Measurements from ENCODE around the gene MAP3K21.
A peak's percentile ranks its signal among the peaks of the same experiment; 100 is the strongest.

MAP3K21 gene

DNA sequence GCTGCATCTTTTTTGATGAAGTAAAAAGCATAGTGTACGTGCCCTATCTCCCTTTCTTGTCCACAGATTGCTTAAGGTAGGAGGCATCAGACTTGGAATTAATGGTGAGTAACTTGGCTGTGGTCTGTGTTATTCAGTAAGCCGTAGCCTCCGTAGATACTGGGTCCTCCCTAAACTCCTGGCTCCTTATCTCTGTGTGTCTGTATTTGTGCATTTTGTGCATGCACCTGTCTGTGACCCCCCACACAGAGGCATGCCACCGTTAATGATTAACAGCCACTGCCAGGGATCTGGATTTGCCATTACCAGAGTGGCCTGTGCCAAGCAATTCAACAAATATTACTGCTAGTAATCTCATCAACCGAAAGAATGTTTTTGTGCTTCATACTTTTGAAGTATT lies 31.9 kb downstream of the MAP3K21 start:
- H3K9ac ChIP-seq (ENCODE audit: low read length), result no peak overlapping the region
- H3K27ac ChIP-seq (ENCODE audit: low read length, poor library complexity, severe bottlenecking), result peak overlapping the region; percentile 41
- no peak for DNase-seq
- no peak overlapping the region for H4K8ac ChIP-seq (ENCODE audit: low read length)
- peak overlapping the region; percentile 40 for H3K4me2 ChIP-seq (ENCODE audit: low read length, poor library complexity, severe bottlenecking)
- no peak overlapping the region for H3K4ac ChIP-seq (ENCODE audit: low read depth in 1 of 2, low read length in 2 of 2)
- no peak overlapping the region for H2BK15ac ChIP-seq (ENCODE audit: low read depth, poor library complexity, severe bottlenecking)
- H2BK12ac ChIP-seq (ENCODE audit: low read length in 2 of 2), result no peak overlapping the region
- H3K18ac ChIP-seq (ENCODE audit: low read depth in 1 of 2, low read length in 2 of 2), result no peak overlapping the region
- H2BK5ac ChIP-seq (ENCODE audit: low read depth, low read length, poor library complexity, severe bottlenecking), result no peak overlapping the region
- WGBS, result 98% methylated on average over 4 of the region's 5 CpGs
- no peak overlapping the region for H2AFZ ChIP-seq (ENCODE audit: low read depth, low read length)
- no peak overlapping the region for H4K91ac ChIP-seq (ENCODE audit: low read length)
- no peaks in the 10 kb centered on the region for H3K9me3 ChIP-seq (ENCODE audit: control insufficient read depth, low read length)
- no peak overlapping the region for H2AK5ac ChIP-seq (ENCODE audit: low read length, severe bottlenecking)
- H3K36me3 ChIP-seq (ENCODE audit: control insufficient read depth in 1 of 2, insufficient read depth in 2 of 2, low read depth in 1 of 2, low read length in 2 of 2), result no peaks in the 10 kb centered on the region
- H2BK120ac ChIP-seq (ENCODE audit: low read depth, low read length), result no peak overlapping the region
- no peak overlapping the region for H3K4me3 ChIP-seq (ENCODE audit: insufficient read depth in 1 of 2, low read depth in 1 of 2, low read length in 2 of 2)
- no peaks in the 10 kb centered on the region for H3K79me1 ChIP-seq (replicated peaks; ENCODE audit: low read length, poor library complexity, severe bottlenecking)
- H3K14ac ChIP-seq (ENCODE audit: low read length in 2 of 2), result no peak overlapping the region
- H3K23ac ChIP-seq (ENCODE audit: low read length in 2 of 2), result no peak overlapping the region
- H3K4me1 ChIP-seq (ENCODE audit: control insufficient read depth, insufficient read depth, low read depth, low read length), result peaks cover 15% of the 10 kb centered on the region
- peaks cover 0 to 12% of the 10 kb centered on the region in 2 experiments for H3K27me3 ChIP-seq (ENCODE audit: control insufficient read depth in 1 of 2, insufficient read depth in 1 of 2, low read length in 2 of 2)

DNA sequence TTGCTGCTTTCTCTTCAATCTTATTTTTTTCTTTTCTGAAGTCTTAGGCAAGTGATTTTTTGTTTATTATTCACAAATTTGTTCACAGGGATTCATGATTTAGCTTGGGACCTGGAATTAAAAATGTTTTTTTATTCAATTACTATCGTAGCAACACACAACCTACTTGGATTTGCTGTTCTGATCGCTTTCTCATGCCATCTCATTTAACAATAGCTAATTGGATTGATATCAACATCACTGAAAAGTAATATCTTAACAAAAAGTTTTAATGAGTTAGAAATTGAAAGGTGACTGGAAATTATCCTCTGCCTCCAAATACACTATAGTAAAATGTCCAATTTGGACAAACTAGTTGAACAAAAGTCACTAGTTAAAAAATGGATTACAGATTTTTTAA lies 32.4 kb downstream of the MAP3K21 start:
- Histone ChIP-seq H2AK5ac (ENCODE audit: low read length, severe bottlenecking) (no peak overlapping the region), H3K14ac (ENCODE audit: low read length in 2 of 2) (no peak overlapping the region), H3K27ac (ENCODE audit: low read length, poor library complexity, severe bottlenecking) (peak overlapping the region; percentile 33), H3K4me2 (ENCODE audit: low read length, poor library complexity, severe bottlenecking) (no peak overlapping the region), H3K4me1 (ENCODE audit: control insufficient read depth, insufficient read depth, low read depth, low read length) (peaks cover 15% of the 10 kb centered on the region), H3K18ac (ENCODE audit: low read depth in 1 of 2, low read length in 2 of 2) (no peak overlapping the region), H2AFZ (ENCODE audit: low read depth, low read length) (no peak overlapping the region), H4K8ac (ENCODE audit: low read length) (no peak overlapping the region), H3K79me1 (replicated peaks; ENCODE audit: low read length, poor library complexity, severe bottlenecking) (no peaks in the 10 kb centered on the region), H3K4me3 (ENCODE audit: insufficient read depth in 1 of 2, low read depth in 1 of 2, low read length in 2 of 2) (no peak overlapping the region), H2BK5ac (ENCODE audit: low read depth, low read length, poor library complexity, severe bottlenecking) (no peak overlapping the region), H3K23ac (ENCODE audit: low read length in 2 of 2) (no peak overlapping the region), H2BK15ac (ENCODE audit: low read depth, poor library complexity, severe bottlenecking) (no peak overlapping the region), H3K4ac (ENCODE audit: low read depth in 1 of 2, low read length in 2 of 2) (no peak overlapping the region), H3K36me3 (ENCODE audit: control insufficient read depth in 1 of 2, insufficient read depth in 2 of 2, low read depth in 1 of 2, low read length in 2 of 2) (no peaks in the 10 kb centered on the region), H2BK120ac (ENCODE audit: low read depth, low read length) (no peak overlapping the region), H3K9ac (ENCODE audit: low read length) (no peak overlapping the region), H2BK12ac (ENCODE audit: low read length in 2 of 2) (no peak overlapping the region), H4K91ac (ENCODE audit: low read length) (no peak overlapping the region), H3K9me3 (ENCODE audit: control insufficient read depth, low read length) (no peaks in the 10 kb centered on the region), H3K27me3 (ENCODE audit: control insufficient read depth in 1 of 2, insufficient read depth in 1 of 2, low read length in 2 of 2) (peaks cover 0 to 12% of the 10 kb centered on the region in 2 experiments)
- WGBS, result no CpG with 5 or more reads among the region's 2 CpGs
- no peak for DNase-seq

DNA sequence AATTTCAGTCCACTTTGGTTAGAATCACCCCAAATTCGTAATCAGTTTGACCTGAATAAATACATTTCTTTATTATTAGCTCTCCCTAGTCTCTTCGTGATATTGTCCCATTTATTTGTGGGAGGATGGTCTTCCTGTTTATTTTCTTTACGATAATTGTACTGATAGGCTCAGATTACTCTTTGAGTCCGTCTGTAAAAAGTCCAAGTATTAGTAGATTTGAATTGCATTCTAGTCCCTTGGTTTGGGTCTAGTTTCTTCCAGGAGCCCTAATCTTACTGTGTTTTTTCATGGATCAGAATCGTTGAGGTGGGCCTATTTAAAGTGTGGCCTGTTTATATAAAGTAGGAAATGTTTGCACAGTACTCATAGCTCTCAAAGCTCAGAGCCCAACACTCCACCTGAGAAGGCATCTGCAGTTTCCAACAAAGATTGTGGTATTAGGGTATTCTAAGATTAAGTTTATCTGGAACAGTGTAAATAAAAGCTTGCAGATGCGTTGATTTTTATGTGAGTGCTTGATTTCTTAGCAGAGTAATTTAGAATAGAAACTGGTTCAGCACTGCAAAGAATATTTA lies 33.1 kb downstream of the MAP3K21 start:
- H3K4ac ChIP-seq (ENCODE audit: low read depth in 1 of 2, low read length in 2 of 2), result no peak overlapping the region
- H3K4me3 ChIP-seq (ENCODE audit: insufficient read depth in 1 of 2, low read depth in 1 of 2, low read length in 2 of 2), result no peak overlapping the region
- H3K9me3 ChIP-seq (ENCODE audit: control insufficient read depth, low read length), result no peaks in the 10 kb centered on the region
- no peak overlapping the region for H2BK120ac ChIP-seq (ENCODE audit: low read depth, low read length)
- no peak overlapping the region for H2BK5ac ChIP-seq (ENCODE audit: low read depth, low read length, poor library complexity, severe bottlenecking)
- H3K4me1 ChIP-seq (ENCODE audit: control insufficient read depth, insufficient read depth, low read depth, low read length), result peaks cover 15% of the 10 kb centered on the region
- no peak overlapping the region for H2AFZ ChIP-seq (ENCODE audit: low read depth, low read length)
- no peak overlapping the region for H3K9ac ChIP-seq (ENCODE audit: low read length)
- H4K8ac ChIP-seq (ENCODE audit: low read length), result no peak overlapping the region
- no peaks in the 10 kb centered on the region for H3K36me3 ChIP-seq (ENCODE audit: control insufficient read depth in 1 of 2, insufficient read depth in 2 of 2, low read depth in 1 of 2, low read length in 2 of 2)
- H2AK5ac ChIP-seq (ENCODE audit: low read length, severe bottlenecking), result peak overlapping the region; percentile 58
- H3K27ac ChIP-seq (ENCODE audit: low read length, poor library complexity, severe bottlenecking), result no peak overlapping the region
- no peak overlapping the region for H3K23ac ChIP-seq (ENCODE audit: low read length in 2 of 2)
- H3K4me2 ChIP-seq (ENCODE audit: low read length, poor library complexity, severe bottlenecking), result no peak overlapping the region
- H2BK15ac ChIP-seq (ENCODE audit: low read depth, poor library complexity, severe bottlenecking), result no peak overlapping the region
- H3K27me3 ChIP-seq (ENCODE audit: control insufficient read depth in 1 of 2, insufficient read depth in 1 of 2, low read length in 2 of 2), result peaks cover 0 to 12% of the 10 kb centered on the region in 2 experiments
- H3K18ac ChIP-seq (ENCODE audit: low read depth in 1 of 2, low read length in 2 of 2), result no peak overlapping the region
- no peaks in the 10 kb centered on the region for H3K79me1 ChIP-seq (replicated peaks; ENCODE audit: low read length, poor library complexity, severe bottlenecking)
- no peak overlapping the region for H2BK12ac ChIP-seq (ENCODE audit: low read length in 2 of 2)
- H4K91ac ChIP-seq (ENCODE audit: low read length), result no peak overlapping the region
- no peak overlapping the region for H3K14ac ChIP-seq (ENCODE audit: low read length in 2 of 2)
- no peak for DNase-seq
- 76% methylated on average over 5 of the region's 6 CpGs for WGBS

DNA sequence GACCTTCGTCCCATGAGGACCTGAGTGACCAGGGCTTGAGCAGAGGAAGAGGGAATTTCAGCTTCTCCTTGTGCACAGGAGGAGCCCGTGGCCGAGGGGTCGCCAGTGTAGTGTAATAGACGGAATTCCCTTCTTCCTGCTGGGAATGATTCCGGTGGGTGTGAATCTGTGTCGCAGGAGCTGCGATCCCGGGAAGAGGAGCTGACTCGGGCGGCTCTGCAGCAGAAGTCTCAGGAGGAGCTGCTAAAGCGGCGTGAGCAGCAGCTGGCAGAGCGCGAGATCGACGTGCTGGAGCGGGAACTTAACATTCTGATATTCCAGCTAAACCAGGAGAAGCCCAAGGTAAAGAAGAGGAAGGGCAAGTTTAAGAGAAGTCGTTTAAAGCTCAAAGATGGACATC lies 34.4 kb downstream of the MAP3K21 start:
- Histone ChIP-seq H3K27ac (ENCODE audit: low read length, poor library complexity, severe bottlenecking) (no peak overlapping the region), H4K91ac (ENCODE audit: low read length) (no peak overlapping the region), H2AK5ac (ENCODE audit: low read length, severe bottlenecking) (peak overlapping the region; percentile 50), H3K9ac (ENCODE audit: low read length) (peak overlapping the region; percentile 0), H4K8ac (ENCODE audit: low read length) (no peak overlapping the region), H2BK12ac (ENCODE audit: low read length in 2 of 2) (no peak overlapping the region), H3K4me3 (ENCODE audit: insufficient read depth in 1 of 2, low read depth in 1 of 2, low read length in 2 of 2) (no peak overlapping the region), H3K18ac (ENCODE audit: low read depth in 1 of 2, low read length in 2 of 2) (no peak overlapping the region), H3K14ac (ENCODE audit: low read length in 2 of 2) (no peak overlapping the region), H2AFZ (ENCODE audit: low read depth, low read length) (peak overlapping the region; percentile 36), H3K4me2 (ENCODE audit: low read length, poor library complexity, severe bottlenecking) (peak overlapping the region; percentile 48), H3K4me1 (ENCODE audit: control insufficient read depth, insufficient read depth, low read depth, low read length) (peaks cover 15% of the 10 kb centered on the region), H3K27me3 (ENCODE audit: control insufficient read depth in 1 of 2, insufficient read depth in 1 of 2, low read length in 2 of 2) (peaks cover 0 to 12% of the 10 kb centered on the region in 2 experiments), H3K79me1 (replicated peaks; ENCODE audit: low read length, poor library complexity, severe bottlenecking) (no peaks in the 10 kb centered on the region), H3K4ac (ENCODE audit: low read depth in 1 of 2, low read length in 2 of 2) (no peak overlapping the region), H2BK5ac (ENCODE audit: low read depth, low read length, poor library complexity, severe bottlenecking) (no peak overlapping the region), H2BK120ac (ENCODE audit: low read depth, low read length) (no peak overlapping the region), H3K9me3 (ENCODE audit: control insufficient read depth, low read length) (no peaks in the 10 kb centered on the region), H3K36me3 (ENCODE audit: control insufficient read depth in 1 of 2, insufficient read depth in 2 of 2, low read depth in 1 of 2, low read length in 2 of 2) (no peaks in the 10 kb centered on the region), H2BK15ac (ENCODE audit: low read depth, poor library complexity, severe bottlenecking) (no peak overlapping the region), H3K23ac (ENCODE audit: low read length in 2 of 2) (peak overlapping the region in 1 of 2 experiments; percentile 31)
- DNase-seq, result no peak
- 57% methylated on average over 19 of the region's 19 CpGs for WGBS
